Left colon (tissue), 2 donors: Measurements from ENCODE around the gene CLEC2L. TPM values are rescaled to one million over a fixed set of nuclear protein-coding genes. Genes with fewer than 3 reads are reported as not detected.

Experiments
- ATAC-seq: fragments of 200-7000 bp; cut with Tn5 transposase; one replicate; pipeline ENCODE4 v1.9.1; 2020; ENCODE audit warnings: mild to moderate bottlenecking, moderate library complexity
- DNase-seq, 2 donors: peaks; one replicate each; pipeline ENCODE4 v3.0.0-alpha.2; 2020
- intact Hi-C, 2 donors: fragments of 100-400 bp; cut with DNase I in 1 of 2; cut with micrococcal nuclease in 1 of 2; formaldehyde crosslinking; loops; one replicate each; pipeline versions ENCODE4 v1.11.2 to v1.14.0; 2022; cut with DNase I, micrococcal nuclease
- long read RNA-seq: library from polyadenylated mRNA; unstranded; transcript quantifications from one replicate; pipeline ENCODE4 v2.0.0, GENCODE V29; 2021
- total RNA-seq, 2 donors: library from RNA; stranded (reverse); fragmentation: NEBNext Ultra II Directional; extraction: Animal tissue kit (Norgen Biotek cat#: 25700); gene quantifications; one replicate each; pipeline ENCODE4 v1.2.1, GENCODE V29; 2021
- donor health status: DM: no; HTN: no; CAD: no.
- donor health status: DM: yes; HTN: yes; CAD: no.

Gene CLEC2L
- total RNA-seq, result not detected
- long read RNA-seq, result 0 reads

GRCh38 chr7:139523199-139523941 lies at the start of gene CLEC2L:
Gene CLEC2L (plus strand): TSS chr7:139523685. CDS start chr7:139523928, 243 bp downstream.
- intact Hi-C loops, result no loop called here
- no peak for DNase-seq
- peak; percentile 51 for ATAC-seq

DNA sequence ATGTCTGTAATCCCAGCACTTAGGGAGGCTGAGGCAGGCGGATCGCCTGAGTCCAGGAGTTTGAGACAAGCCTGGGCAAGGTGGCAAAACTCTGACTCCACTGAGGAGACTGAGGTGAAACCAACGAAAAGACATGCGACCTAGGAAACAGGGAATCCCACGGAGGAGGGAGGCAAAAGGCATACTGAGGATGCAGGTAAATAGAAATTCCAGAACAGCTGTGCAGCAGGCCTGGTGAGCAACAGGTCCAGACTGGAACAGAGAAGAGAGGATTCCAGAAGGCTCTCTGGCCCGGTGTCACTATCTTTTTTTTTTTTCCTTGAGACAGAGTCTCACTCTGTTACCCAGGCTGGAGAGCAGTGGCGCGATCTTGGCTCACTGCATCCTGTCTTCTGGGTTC lies 47.3 kb upstream of the CLEC2L start:
- DNase-seq, result no peak
- ATAC-seq, result no peak
- intact Hi-C loops, result no loop called here

- DNase-seq (no peak), ATAC-seq (no peak)
- intact Hi-C loops, result no loop called here
Observed at GRCh38 chr7:139476891-139477290, 46.6 kb upstream of the CLEC2L start.

GRCh38 chr7:139479620-139480019 lies 43.9 kb upstream of the CLEC2L start:
- DNase-seq (peak; percentile 53 to 63), ATAC-seq (peak; percentile 78)
- intact Hi-C loops, result no loop called here

GRCh38 chr7:139481364-139481763 lies 42.1 kb upstream of the CLEC2L start:
- intact Hi-C loops, result no loop called here
- ATAC-seq (no peak), DNase-seq (no peak)

DNA sequence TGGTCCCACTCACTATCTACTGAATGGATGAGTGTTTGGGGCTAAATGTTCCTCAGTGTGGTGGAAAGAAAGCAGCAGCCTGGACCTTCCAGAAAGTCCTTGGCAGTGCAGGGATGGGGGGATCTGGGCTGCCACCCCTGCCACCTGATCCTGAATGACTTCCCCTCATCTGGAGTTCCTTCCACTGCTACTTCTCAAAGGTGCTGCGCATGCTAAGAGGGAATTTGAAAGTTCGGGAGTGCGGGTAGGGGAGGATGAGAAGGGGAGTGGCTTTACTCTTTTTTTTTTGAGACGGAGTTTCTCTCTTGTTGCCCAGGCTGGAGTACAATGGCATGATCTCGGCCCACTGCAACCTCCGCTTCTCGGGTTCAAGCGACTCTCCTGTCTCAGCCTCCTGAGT lies 41.4 kb upstream of the CLEC2L start:
- ATAC-seq (no peak), DNase-seq (no peak)
- intact Hi-C loops, result no loop called here

GRCh38 chr7:139482662-139483466 lies 40.6 kb upstream of the CLEC2L start:
- intact Hi-C loops, result no loop called here
- peak; percentile 63 for ATAC-seq
- peak in 1 of 2 donors; percentile 21 for DNase-seq

DNA sequence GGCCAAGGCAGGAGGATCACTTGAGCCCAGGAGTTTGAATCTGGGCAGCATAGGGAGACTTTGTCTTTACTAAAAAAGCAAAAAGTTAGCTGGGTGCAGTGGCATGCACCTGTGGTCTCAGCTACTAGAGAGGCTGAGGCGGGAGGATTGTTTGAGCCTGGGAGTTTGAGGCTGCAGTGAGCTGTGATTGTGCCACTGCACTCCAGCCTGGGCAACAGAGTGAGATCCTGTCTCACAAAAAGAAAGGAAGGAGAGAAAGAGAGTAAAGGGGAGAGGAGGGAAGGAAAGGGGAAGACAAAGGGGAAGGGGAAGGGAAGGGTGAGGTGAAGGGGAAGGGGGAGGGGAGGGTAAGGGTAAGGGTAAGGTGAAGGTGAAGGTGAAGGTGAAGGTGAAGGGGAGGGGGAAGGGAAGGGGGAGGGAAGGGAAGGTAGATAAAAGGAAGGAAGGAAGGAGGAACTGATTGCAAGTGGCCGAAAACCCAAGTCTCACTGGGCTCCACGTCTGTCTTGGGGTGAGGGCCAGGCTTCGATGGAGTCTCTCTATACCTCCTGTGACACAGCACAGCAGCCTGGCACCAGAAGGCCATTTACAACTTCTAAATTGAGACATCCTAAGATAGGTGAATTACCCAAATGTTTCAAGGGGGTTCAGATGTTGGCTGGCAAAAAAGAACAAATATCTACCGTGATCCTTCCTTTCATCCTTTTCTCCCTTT lies 36.0 kb upstream of the CLEC2L start:
- ATAC-seq (no peak), DNase-seq (no peak)
- intact Hi-C loops, result no loop called here

GRCh38 chr7:139488810-139489209 lies 34.7 kb upstream of the CLEC2L start:
- DNase-seq (no peak), ATAC-seq (no peak)
- intact Hi-C loops, result no loop called here

- DNase-seq, result peak; percentile 12 to 41
- ATAC-seq, result peak; percentile 95
- intact Hi-C loops, result no loop called here
Observed at GRCh38 chr7:139490130-139490529, 33.4 kb upstream of the CLEC2L start.

GRCh38 chr7:139492293-139492692 lies 31.2 kb upstream of the CLEC2L start:
- intact Hi-C loops, result no loop called here

GRCh38 chr7:139494835-139495579 lies 28.5 kb upstream of the CLEC2L start:
- intact Hi-C loops, result loop anchor here in 1 of 2 donors (5.0 kb wide), 1 partner anchor 507 kb away; no protein-coding TSS in a partner anchor
- DNase-seq, result no peak
- ATAC-seq, result no peak

More at GRCh38 chr7:139492293-139492692, 31.2 kb upstream of the CLEC2L start:
- DNase-seq (no peak), ATAC-seq (no peak)

DNA sequence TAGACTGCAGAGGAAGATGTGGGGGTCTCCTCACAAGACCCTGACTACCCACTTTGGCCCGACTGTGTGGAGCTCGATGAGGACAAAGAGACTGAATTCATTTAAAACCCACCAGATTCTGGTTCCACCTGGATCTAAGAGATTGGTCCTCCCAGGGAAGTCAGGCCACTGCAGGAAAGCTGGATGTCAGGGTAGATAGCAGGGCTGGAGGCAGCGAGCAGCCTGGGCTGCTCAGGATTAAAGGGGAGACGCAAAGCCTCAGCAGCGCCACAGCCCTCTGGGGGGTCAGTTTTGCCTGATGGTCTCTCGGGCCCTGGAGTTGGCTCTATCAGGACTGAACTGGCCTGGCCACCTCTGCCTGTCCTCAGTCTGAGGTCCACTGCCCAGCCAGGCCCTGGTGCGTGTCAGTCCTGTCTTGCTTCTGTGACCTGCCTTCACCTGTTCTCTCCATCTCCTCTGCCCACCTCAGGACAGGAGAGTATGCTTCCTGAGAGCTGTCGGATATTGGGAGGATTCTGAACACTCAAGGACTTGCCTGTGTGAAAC lies 27.8 kb upstream of the CLEC2L start:
- no peak for ATAC-seq
- no peak for DNase-seq
- intact Hi-C loops, result loop anchor here in 1 of 2 donors (5.0 kb wide), 1 partner anchor 507 kb away; no protein-coding TSS in a partner anchor

- ATAC-seq (no peak), DNase-seq (no peak)
- intact Hi-C loops, result loop anchor here in 1 of 2 donors (5.0 kb wide), 1 partner anchor 506 kb away; no protein-coding TSS in a partner anchor
Observed at GRCh38 chr7:139496528-139496927, 27.0 kb upstream of the CLEC2L start.

DNA sequence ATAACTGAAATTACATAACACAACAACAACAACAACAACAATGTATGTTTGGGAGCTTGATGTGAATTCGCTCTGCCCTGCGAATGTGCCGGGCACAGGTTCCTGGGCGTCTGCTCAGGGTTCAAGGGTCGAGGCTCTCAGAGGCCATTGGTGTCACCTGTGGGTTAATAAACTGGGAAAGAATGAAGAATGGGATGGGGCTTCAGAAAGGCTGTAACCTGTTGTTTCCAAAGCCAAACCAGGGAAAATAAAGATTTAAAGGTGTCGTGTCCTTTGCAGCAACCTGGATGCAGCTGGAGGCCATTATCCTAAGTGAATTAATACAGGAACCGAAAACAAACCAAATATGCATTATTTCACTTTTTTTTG lies 22.7 kb upstream of the CLEC2L start:
- no peak for ATAC-seq
- no peak for DNase-seq
- intact Hi-C loops, result no loop called here

- ATAC-seq (no peak), DNase-seq (no peak)
- intact Hi-C loops, result no loop called here
Observed at GRCh38 chr7:139502226-139502625, 21.3 kb upstream of the CLEC2L start.

- intact Hi-C loops, result no loop called here
- peak in 1 of 2 donors; percentile 16 for DNase-seq
- ATAC-seq, result no peak
Observed at GRCh38 chr7:139505563-139505962, 17.9 kb upstream of the CLEC2L start.

DNA sequence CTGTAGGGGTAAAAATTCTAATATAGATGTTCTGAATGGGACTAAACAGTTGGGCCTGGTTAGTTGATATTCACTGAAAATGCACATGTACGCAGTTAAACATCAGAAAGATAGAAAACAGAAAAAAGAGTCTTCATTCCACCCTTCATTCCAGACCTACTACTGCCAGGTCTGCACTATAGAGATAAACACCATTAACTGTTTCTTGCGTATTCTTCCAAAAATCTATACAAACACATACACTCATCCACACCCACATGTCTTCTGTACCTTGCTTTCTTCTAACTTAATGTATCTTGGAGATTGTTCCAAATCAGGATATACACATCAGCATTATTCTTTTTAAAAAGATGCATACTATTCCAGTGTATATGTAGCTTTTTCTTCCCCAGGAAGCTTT lies 13.9 kb upstream of the CLEC2L start:
- ATAC-seq (no peak), DNase-seq (no peak)
- intact Hi-C loops, result no loop called here
